HL-60/S4 (cell line): ENCODE measurements around the gene EHMT1.

Experiments
- in situ Hi-C: fragments of 300-500 bp; cut with MboI; formaldehyde crosslinking; loops from 2 replicates; pipeline ENCODE4 v1.14.3; 2022; ENCODE audit warnings: low sequenced_read_pairs

The EHMT1 gene

DNA sequence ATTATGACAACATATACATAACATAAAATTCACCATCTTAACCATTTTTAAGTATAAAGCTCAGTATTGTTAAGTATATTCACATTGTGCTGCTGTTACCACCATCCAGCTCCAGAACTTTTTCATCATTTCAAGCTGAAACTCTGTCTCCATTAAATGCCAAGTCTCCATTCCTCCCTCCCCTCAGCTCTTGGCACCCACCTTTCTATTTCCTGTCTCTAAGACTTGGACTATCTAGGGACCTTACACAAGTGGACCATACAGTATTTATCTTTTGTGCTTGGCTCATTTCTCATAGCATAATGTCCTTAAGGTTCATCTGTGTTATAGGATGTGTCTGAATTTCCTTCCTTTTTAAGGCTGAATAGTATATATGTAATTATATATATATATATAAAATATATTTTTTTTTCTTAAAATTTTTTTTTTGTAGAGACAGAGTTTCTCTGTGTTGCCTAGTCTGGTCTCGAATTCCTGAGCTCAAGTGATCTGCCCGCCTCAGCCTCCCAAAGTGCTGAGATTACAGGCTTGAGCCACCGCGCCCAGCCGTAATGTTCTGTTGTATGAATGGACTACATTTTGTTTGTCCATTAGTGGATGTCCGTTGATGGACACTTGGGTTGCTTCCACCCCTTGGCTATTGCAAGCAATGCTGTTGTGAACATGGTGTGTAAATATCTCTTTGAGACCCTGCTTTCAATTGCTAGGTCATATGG, 72.3 kb downstream of the EHMT1 start:
- in situ Hi-C loops, result no loop called here

DNA sequence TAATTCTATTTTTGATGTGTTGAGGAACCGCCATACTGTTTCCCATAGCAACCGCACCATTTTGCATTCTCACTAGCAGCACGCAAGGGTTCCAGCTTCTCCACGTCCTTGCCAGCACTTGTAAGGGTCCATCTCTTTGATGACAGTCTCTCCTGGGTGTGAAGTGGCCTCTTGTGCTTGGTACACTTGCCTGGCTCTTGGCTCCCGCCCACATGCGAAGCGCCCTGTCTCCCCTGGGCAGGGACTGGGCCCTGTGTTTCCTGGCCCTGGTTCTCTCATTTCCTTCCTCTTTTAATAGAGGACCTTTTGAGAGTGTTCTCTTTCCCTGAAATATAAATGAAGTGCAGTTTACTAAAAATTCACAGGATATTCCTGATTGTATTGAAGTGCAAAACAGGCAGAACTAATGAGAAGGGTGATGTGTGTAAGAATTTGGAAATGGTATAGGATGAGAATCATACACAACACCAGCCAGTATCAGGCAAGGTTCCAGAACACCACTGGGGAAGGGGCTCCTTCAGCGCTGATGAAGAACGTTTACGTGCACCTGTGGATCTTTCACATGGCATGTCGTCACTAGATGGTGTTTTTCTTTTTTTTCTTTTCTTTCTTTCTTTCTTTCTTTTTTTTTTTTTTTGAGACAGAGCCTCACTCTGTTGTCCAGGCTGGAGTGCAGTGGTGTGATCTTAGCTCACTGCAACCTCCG, 73.0 kb downstream of the EHMT1 start:
- in situ Hi-C loops, result no loop called here

DNA sequence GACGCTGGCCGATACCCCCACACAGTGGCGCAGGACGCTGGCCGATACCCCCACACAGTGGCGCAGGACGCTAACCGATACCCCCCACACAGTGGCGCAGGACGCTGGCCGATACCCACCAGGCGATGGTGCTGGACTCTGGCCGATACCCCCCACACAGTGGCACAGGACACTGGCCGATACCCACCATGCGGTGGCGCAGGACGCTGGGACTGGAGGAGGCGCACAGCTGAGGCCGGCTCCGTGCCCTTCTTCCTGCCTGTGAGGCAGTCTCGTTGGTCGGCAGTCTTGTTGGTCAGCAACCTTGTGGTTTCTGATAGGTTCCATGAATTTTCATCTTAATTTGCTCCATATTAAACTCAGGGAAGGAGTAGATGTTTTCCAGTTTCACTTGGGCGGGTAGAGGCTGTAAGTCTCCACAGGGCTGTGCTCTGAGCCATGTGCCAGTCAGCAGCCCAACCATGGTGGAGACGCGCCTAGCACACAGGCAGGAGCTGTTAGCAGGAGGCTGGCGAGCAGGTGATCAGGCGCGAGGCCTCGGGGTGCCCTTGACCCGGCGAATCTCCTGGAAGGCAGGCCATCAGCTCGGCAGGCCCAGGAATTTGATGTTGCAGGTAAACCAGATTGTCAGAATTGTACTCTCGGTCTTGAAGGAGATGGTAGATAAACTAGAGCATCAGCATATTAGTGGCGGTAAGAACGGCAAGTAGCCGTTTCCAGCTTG, 75.6 kb downstream of the EHMT1 start:
- in situ Hi-C loops, result no loop called here

DNA sequence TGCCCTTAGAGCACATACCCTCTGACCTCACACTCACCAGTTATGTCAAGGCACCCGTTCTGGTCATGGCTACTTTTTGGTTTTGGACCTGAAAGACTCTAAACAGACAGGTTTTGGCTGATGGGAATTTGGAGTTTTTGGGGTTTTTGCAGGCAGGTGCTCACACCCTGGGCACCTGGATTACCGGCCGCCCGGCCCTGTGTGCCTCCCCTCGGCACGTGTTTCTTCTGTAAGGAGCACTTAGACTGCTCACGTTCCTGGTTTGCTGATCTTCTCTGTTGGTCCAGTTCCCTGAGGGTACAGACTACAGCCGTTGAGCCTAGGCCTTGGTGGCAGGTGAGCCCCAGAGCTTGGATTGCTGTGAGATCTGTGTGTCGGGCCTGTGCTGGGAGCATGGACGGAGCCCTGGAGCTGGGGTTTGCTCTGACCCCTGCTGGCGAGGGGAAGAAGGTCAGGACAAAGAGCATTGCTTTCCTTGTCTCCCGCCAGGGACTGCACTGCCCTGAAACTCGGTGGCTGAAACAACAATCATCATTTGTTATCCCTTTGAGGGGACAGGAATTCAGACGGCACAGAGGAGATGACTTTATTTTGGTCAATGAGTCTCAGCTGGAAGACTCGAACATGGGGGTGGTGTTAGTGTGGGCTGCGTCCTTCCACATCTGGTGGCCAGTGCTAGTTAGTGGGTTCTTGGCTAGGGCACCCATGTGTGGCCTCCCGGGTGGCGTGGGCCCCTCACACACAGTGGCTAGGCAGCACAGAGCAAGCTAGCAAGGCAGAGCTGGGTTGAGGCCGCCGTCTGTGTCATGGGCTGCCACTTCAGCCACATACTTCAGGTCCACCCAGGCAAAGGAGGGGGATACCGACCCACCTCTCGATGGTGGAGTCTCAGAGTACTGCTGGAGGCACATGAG, 76.4 kb downstream of the EHMT1 start:
- in situ Hi-C loops, result no loop called here

DNA sequence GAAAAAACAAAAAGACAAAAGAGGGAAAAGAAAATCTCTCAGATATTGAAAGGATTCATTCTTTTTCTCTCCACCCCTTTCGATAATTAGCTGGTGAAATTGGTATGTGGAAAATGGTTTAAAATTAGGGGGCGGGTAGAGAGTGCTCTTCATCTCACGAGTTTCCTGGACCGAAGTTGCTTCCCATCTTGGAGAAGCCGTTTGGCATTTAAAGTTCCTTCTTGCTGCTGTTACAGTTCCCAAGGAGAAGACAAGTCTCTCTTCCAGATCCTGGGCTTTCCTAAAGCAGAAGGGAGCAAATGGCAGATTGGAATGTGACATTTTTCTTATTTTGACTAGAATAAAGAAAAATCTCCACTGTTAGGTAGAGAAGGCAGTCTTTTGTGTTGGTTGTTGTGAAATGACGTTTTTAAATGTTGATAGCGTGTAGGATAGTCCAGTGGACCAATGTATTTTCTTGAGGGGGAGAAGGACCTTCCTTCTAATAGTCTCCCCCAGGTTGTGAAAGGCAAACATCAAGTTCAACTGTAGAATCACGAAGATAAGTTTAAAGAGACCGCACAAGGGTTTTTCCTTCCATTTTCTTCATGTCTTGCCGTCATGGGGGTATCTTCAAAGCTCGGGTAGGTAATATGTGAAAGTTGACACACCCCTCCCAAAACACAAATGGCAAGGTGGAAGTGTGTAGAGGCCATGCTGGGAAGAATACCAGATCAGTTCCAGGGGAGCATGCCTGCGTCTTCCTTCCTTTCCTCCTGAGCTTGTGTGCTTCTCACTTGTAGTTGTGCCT, 77.5 kb downstream of the EHMT1 start:
- in situ Hi-C loops, result no loop called here

DNA sequence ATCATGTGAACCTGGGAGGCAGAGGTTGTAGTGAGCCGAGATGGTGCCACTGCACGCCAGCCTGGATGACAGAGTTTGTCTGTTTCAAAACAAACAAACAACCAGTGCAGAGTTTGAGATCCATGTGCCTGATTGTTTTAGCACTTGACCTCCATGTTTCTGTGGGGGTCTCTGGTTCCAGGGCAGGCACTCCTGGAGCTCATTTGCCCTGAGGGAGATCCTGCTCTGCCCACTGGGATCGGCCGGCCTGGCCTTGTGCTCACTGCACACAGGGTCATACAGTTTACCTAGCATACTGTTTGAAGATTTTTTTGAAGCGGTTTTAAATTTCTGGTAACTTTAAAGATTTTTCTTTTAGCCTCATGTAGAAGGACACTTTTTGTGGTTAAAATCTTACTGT, 78.4 kb downstream of the EHMT1 start:
- in situ Hi-C loops, result no loop called here

DNA sequence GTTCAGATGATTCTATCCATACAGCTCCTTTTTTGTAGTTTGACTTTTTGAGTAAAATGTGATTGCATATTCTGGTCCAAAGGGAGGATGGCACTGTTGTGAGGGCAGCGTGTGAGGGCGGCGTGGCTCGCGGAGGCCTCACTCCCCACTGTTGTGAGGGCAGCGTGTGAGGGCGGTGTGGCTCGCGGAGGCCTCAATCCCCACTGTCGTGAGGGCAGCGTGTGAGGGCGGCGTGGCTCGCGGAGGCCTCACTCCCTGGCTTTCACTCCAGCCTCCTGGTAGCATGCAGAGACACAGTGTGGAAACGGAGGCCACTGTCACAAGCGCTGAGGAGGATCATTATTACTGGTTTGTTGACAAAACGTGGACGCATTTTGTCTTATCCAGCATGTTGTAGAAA, 79.0 kb downstream of the EHMT1 start:
- in situ Hi-C loops, result no loop called here

DNA sequence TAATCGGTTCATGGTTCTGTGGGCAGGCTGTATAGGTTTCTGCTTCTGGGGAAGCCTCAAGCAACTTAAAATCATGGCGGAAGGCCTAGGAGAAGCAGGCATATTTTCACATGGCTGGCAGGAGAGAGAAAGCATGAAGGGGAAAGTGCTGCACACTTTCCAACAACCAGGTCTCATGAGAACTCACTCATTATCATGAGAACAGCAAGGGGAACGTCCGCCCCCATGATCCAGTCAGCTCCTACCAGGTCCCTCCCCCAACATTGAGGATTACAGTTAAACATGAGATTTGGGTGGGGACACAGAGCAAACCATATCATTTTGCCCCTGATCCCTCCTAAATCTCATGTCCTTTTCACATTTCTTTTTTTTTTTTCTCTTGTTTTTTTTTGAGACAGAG, 82.1 kb downstream of the EHMT1 start:
- in situ Hi-C loops, result no loop called here

DNA sequence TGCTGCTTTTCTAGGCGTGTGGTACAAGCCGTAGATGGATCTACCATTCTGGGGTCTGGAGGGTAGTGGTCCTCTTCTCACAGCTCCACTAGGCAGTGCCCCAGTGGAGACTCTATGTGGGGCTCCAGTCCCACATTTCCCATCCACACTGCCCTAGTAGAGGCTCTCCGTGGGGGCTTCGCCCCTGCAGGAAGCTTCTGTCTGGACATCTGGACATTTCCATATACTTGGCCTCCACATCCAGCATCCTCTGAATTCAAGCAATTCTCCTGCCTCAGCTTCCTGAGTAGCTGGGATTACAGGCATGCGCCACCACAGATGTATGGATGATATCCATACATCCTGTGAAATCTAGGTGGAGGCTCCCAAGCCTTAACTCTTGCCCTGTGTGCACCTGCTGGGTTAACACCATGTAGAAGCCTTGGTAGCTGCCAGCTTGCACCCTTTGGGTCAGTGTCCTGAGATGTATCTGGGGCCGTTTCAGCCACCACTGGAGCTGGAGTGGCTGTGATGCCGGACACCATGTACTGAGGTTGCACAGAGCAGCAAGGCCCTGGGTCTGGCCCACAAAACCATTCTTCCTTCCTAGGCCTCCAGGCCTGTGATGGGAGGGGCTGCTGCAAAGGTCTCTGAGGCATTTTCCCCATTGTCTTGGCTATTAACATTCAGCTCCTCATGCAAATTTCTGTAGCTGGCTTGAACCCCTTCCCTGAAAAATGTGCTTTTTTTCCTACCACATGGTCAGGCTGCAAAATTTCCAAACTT, 84.0 kb downstream of the EHMT1 start:
- in situ Hi-C loops, result no loop called here

DNA sequence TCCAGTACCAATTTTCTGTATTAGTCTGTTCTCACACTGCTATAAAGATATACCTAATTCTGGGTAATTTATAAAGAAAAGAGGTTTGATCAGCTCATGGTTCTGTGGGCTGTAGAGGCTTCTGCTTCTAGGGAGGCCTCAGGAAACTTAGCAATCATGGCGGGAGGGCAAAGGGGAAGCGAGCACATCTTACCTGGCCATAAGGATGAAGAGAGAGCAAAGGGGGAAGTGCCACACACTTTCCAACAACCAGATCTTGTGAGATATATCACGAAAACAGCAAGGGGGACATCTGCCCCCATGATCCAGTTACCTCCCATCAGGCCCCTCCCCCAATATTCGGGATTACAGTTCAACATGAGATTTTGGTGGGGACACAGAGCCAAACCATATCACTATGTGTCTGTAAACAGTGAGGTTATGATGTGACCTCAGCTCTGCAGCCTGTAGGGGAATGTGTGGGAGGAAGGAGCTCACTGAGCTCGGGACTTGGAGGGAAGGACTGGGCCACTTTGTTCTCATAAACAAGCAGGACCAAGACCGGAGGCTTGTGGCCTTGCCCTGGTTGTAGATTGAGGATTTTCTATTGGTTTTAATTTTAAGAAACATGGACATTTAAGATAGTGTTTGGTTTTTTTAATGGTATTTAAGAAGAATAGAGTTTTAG, 85.2 kb downstream of the EHMT1 start:
- in situ Hi-C loops, result no loop called here

DNA sequence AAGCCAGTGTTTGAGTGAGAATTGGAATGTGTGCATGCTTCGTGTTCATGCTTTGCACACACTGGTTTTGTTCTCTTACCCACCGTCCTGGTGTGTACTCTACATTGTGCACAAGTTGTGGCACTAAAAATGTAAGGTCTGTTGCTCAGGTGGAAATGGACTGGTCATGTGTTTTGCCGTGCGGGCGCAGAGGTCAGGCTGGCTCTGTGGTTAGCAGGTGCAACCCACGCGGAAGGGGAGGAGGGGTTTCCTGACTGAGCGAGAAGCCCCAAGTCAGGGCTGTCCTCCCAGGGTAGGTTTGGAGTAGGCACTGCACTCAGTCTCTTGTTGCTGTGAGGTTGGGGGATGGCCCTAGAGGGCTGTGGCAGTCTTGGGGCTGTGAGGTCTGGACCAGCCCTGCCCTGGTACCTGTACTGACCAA, 86.6 kb downstream of the EHMT1 start:
- in situ Hi-C loops, result no loop called here

DNA sequence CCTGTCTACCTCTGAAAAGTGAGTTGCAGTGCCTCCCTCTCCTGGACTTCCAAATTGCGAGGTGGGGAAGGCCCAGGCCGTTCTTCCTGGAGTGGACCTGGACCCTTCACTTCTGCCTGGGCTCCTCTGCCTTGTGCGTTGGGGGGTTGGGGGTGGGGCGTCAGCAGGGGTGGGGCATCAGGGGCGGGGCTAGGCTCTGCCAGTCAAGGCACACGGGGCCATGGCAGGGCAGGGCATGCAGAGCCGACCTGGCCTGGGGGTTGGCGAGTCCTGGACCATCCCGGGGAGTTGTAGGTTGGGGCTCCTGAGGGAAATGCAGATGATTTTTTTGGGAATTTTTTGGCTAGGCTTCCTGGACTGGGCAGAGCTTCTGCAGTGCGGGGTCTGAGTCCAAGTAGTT, 87.1 kb downstream of the EHMT1 start:
- in situ Hi-C loops, result no loop called here

DNA sequence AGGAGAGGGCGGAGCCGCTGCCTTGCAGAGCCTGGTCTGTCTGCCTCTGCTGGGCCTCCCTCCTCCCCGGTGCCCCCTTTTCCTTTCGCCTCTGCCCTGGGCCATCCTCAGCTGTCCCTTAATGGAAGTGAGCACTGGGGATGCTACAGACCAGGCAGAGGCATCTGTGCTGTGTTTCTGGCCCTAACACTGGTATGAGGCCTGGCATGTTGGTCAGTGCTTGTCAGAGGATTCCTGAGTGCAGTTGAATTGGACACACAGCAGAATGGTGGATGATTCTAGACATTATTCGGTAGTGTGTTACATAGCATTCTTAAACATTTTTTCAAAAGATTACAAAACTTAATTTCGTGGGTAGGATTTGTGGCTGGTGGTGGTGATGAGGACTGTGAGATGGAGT, 88.6 kb downstream of the EHMT1 start:
- in situ Hi-C loops, result no loop called here

DNA sequence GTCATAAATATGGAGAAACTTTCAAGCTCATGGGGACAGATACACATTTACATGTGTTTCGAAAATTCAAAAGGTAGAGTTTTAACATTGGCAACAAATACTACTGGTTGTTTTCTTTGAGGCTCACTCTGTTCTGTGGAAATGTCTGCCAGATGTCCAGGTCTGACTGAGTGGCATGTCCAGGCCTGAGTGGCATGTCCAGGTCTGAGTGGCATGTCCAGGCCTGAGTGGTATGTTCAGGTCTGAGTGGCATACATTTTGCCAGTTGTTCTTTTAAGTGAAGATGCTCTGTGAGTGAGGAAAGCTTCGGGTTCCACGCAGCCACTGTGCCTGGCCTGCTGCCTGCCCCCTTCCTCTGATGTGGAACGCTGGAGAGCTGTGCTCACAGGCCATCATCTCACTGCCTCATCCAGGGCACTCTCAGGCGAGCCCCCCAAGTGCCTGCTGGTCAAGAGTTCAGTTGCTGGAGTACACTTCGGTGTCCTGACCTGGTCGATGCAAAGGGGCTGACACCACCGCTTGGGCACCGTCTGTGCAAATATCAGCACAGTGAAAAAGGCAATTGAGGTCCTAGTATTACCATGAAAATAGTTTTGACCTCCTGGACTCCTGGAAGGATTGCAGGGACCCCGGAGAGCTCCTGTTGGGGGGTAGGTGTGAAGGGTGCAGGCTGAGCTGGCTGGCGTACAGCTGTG, 89.9 kb downstream of the EHMT1 start:
- in situ Hi-C loops, result no loop called here

DNA sequence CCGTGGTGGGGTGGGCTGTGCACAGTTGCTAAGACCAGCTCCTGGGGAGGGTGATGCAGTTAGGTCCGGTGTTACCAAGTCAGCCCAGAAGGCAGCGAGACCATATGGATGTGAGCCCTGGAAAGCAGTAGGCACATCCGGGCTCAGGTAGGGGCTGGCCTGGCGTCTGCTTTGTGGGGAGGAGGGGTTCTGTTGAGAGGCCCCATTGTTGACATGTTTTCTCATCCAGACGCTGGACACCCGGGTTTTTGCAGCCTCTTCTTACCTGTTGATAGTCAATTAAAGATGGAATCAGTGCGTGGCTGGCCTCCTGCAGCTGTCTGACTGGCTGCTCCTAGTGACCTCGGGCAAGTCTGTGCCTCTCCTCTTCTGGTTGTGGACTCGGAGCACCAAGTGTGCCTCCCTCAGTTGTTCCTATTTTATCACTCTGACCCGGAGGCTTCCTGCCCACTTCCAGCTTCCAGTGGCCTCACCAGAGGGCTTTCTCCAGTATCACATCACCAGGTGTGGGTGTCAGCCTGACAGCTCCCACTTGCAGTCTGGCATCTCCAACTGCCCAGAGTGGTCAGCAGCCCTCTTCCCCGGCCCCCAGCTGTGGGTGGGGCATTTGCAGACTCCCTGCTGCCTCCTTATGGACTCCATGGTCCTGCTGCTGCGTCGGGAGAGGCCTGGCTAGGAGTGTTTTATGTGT, 90.8 kb downstream of the EHMT1 start:
- in situ Hi-C loops, result no loop called here

DNA sequence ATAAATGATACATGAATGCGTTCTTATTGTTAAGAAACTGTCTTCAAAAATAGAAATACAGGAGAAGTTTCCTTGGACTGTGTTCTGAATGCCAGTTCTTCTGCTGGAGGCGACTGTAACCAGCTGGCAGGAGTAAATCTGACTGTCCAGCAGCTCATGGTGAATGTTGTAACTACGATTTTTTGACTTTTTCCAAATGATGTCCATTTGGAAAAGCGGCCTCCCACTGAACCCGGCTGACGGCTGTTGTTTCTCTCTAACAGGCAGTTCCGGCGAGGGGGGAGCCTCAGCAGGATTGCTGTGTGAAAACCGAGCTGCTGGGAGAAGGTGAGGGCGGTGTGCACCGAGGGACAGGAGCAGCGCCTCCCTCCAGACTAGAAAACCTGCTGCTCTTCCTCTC, 91.9 kb downstream of the EHMT1 start:
- in situ Hi-C loops, result no loop called here

DNA sequence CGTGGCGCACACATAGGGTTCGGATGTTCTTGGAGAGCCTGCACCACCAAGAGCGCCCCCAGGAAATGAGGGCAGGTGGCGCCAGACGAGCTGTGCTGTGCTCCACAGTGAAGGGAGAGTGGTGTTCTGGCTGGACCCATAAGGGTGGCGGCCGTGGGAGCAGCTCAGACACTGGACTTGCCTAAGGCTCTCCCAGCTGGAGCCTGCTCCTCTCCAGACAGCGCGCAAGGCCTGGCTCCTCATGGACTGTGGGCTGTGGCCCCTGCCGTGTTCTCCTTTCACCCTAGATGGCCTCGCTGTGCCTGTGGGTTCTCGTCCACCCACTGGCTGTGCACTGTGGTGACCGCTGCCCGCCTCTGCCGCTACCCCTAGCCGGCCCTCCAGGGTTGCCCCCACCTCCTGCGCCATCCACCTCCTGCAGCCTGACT, 92.9 kb downstream of the EHMT1 start:
- in situ Hi-C loops, result no loop called here

DNA sequence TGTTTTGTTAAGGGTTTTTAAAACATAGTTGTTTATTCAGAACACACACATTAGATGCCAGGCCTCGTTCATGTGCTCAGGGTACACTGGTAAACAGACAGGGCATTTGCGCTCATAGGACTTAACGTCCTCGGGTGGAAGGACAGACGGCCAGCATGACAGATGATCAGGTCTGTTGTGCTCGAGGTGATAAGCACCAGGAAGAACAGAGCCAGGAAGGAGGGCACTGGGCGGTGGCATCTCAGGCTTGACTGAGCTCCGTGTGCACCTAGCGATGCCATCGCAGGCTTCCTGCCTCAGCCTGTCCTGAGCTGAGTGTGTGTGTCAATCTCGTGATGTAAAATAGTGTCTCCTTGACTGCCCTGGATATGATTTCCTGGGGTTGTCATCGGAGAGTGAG, 96.5 kb downstream of the EHMT1 start:
- in situ Hi-C loops, result no loop called here
